ENCODE data around the gene ZNF521.

DNA sequence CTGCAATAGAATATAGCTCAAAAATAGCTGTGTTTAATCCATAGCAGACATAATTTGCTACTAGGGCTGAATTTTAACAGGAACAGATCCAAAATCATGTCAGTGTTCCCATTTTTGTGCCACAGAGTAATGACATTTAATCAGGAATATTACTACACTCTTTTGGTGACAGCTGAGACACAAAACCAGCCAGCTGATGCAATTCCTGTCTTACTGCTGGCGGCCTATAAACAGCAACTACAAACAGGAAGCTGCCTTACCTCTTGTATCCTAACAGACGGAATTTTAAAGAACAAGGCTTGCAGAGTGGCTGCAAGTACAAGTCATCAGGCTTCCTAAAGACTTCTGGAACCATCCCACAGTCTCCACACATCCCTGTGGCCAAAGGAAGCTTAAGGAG is 218.1 kb downstream of the ZNF521 start:
- TF ChIP-seq, protein P1, sequence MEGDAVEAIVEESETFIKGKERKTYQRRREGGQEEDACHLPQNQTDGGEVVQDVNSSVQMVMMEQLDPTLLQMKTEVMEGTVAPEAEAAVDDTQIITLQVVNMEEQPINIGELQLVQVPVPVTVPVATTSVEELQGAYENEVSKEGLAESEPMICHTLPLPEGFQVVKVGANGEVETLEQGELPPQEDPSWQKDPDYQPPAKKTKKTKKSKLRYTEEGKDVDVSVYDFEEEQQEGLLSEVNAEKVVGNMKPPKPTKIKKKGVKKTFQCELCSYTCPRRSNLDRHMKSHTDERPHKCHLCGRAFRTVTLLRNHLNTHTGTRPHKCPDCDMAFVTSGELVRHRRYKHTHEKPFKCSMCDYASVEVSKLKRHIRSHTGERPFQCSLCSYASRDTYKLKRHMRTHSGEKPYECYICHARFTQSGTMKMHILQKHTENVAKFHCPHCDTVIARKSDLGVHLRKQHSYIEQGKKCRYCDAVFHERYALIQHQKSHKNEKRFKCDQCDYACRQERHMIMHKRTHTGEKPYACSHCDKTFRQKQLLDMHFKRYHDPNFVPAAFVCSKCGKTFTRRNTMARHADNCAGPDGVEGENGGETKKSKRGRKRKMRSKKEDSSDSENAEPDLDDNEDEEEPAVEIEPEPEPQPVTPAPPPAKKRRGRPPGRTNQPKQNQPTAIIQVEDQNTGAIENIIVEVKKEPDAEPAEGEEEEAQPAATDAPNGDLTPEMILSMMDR (IDR thresholded peaks at IDR 0.05) = no peak
- TF ChIP-seq ZFX (IDR thresholded peaks at IDR 0.05; ENCODE audit: borderline replicate concordance) = no peak

Data from 22Rv1 (cell line).